ENCODE results near the gene CKMT2.

DNA sequence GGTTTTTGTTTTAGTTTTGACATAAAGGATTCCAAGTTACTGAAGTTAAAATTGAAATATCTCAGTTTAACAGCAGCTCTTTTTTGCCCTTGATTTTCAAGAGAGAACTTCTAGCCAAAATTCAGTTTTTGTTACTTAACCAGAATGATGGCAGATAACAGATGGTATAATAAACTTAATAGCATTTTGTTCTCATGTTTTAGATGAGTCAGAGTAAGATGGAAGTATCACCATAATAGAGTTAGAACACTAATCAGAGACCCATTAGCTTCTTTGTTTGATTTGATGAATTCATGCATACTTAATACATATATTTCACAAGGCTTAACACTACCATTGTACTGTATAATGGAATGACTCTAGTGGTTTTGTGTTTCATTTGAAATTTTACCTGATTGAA lies 80.2 kb downstream of the CKMT2 start:
- no peak for TF ChIP-seq EZH2phosphoT487 (IDR thresholded peaks at IDR 0.05; ENCODE audit: insufficient read depth, low read depth)
- no peak for TF ChIP-seq EZH2 (IDR thresholded peaks at IDR 0.05; ENCODE audit: insufficient read depth, poor library complexity, severe bottlenecking)

Data from GM23248 (cell line).